HL-60 (cell line): ENCODE results near the gene SETBP1.

Experiments
- GABPA ChIP-seq: IDR thresholded peaks from 2 replicates; pipeline ENCODE4 v1.6.1; 2012; ENCODE audit warnings: low read depth
- POLR2AphosphoS5 ChIP-seq: IDR thresholded peaks from 2 replicates; pipeline ENCODE4 v1.6.1; 2012; ENCODE audit warnings: low read depth
- SPI1 ChIP-seq: IDR thresholded peaks from 2 replicates; pipeline ENCODE4 v1.6.1; 2012; ENCODE audit warnings: low read depth, mild to moderate bottlenecking, borderline replicate concordance
- TF ChIP-seq, protein P1 (sequence below): IDR thresholded peaks from 2 replicates; pipeline ENCODE4 v1.6.1; 2012; ENCODE audit warnings: low read depth; ENCODE audit not compliant: insufficient replicate concordance
- TF ChIP-seq, protein P2 (sequence below): IDR thresholded peaks from one replicate; pipeline ENCODE4 v1.5.1; 2011; ENCODE audit warnings: low read length, control low read depth, inconsistent platforms; ENCODE audit not compliant: insufficient read depth

DNA sequence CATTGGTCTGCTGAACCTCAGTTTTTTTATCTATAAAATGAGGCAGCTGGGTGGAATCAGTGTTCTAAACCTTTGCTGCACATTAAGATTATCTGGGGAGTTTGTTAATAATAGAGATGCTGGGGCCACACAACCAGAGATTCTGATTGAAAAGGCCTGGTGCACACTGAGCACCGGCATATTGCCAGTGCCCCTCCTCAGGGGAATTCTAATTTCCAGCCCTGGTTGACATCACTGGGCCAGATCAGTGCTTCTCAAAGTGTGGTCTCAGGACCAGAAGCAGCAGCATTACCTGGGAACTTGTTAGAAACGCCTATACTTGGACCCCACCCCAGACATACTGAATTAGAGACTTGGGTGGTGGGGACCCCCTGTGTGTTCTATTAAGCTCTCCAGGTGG lies 112.5 kb downstream of the SETBP1 start:
- TF ChIP-seq, protein P1, sequence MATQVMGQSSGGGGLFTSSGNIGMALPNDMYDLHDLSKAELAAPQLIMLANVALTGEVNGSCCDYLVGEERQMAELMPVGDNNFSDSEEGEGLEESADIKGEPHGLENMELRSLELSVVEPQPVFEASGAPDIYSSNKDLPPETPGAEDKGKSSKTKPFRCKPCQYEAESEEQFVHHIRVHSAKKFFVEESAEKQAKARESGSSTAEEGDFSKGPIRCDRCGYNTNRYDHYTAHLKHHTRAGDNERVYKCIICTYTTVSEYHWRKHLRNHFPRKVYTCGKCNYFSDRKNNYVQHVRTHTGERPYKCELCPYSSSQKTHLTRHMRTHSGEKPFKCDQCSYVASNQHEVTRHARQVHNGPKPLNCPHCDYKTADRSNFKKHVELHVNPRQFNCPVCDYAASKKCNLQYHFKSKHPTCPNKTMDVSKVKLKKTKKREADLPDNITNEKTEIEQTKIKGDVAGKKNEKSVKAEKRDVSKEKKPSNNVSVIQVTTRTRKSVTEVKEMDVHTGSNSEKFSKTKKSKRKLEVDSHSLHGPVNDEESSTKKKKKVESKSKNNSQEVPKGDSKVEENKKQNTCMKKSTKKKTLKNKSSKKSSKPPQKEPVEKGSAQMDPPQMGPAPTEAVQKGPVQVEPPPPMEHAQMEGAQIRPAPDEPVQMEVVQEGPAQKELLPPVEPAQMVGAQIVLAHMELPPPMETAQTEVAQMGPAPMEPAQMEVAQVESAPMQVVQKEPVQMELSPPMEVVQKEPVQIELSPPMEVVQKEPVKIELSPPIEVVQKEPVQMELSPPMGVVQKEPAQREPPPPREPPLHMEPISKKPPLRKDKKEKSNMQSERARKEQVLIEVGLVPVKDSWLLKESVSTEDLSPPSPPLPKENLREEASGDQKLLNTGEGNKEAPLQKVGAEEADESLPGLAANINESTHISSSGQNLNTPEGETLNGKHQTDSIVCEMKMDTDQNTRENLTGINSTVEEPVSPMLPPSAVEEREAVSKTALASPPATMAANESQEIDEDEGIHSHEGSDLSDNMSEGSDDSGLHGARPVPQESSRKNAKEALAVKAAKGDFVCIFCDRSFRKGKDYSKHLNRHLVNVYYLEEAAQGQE: no peak
- TF ChIP-seq, protein P2, sequence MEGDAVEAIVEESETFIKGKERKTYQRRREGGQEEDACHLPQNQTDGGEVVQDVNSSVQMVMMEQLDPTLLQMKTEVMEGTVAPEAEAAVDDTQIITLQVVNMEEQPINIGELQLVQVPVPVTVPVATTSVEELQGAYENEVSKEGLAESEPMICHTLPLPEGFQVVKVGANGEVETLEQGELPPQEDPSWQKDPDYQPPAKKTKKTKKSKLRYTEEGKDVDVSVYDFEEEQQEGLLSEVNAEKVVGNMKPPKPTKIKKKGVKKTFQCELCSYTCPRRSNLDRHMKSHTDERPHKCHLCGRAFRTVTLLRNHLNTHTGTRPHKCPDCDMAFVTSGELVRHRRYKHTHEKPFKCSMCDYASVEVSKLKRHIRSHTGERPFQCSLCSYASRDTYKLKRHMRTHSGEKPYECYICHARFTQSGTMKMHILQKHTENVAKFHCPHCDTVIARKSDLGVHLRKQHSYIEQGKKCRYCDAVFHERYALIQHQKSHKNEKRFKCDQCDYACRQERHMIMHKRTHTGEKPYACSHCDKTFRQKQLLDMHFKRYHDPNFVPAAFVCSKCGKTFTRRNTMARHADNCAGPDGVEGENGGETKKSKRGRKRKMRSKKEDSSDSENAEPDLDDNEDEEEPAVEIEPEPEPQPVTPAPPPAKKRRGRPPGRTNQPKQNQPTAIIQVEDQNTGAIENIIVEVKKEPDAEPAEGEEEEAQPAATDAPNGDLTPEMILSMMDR: no peak
- TF ChIP-seq POLR2AphosphoS5 (no peak), GABPA (no peak), SPI1 (no peak)
